ENCODE data around the gene RNF125. TPM values are rescaled to one million over a fixed set of nuclear protein-coding genes. Genes with fewer than 3 reads are reported as not detected.
A peak's percentile ranks its signal among the peaks of the same experiment; 100 is the strongest.

RNF125 gene
- total and polyA plus RNA-seq, 2 donors (not counting 1 experiment from before 2014, with no cell fraction given), result 5.6 to 7.7 TPM

GRCh38 chr18:31976242-31976641, 42.4 kb upstream of the RNF125 start:
- Histone ChIP-seq H3K9ac (ENCODE audit: low read length) (no peak overlapping the region), H3K36me3 (replicated peaks in 1 of 2; ENCODE audit: control extremely low read depth in 1 of 2, control insufficient read depth in 1 of 2, extremely low read depth in 1 of 2, insufficient read depth in 2 of 2, low read length in 1 of 2) (no peaks in the 10 kb centered on the region), H3K9me3 (ENCODE audit: control extremely low read depth in 1 of 3, control insufficient read depth in 2 of 3, insufficient read depth in 1 of 3, low read length in 2 of 3) (peaks cover 8 to 43% (median 31%) of the 10 kb centered on the region in 3 donors), H3K27ac (ENCODE audit: low read length in 2 of 2) (no peak overlapping the region), H3K27me3 (replicated peaks in 1 of 4; ENCODE audit: control extremely low read depth in 1 of 4, control insufficient read depth in 3 of 4, insufficient read depth in 4 of 4, low read length in 3 of 4) (no peaks in the 10 kb centered on the region), H4K20me1 (ENCODE audit: control insufficient read depth, insufficient read depth, low read length, poor library complexity, severe bottlenecking) (no peaks in the 10 kb centered on the region), H3K4me2 (replicated peaks; ENCODE audit: low read depth, low read length, poor library complexity, severe bottlenecking) (no peak overlapping the region), H3K4me3 (ENCODE audit: control extremely low read depth in 1 of 5, extremely low read depth in 1 of 5, insufficient read depth in 1 of 5, low read depth in 2 of 5, low read length in 4 of 5) (no peak overlapping the region), H3K79me2 (ENCODE audit: control insufficient read depth, insufficient read depth, low read length) (no peaks in the 10 kb centered on the region), H2AFZ (ENCODE audit: insufficient read depth, low read depth, low read length, poor library complexity, severe bottlenecking) (no peak overlapping the region), H3K4me1 (ENCODE audit: control insufficient read depth in 2 of 2, insufficient read depth in 2 of 2, low read length in 2 of 2) (no peaks in the 10 kb centered on the region)
- ATAC-seq (ENCODE audit: low read depth) (no peak), DNase-seq (no peak)
- H3K4me3 Mint-ChIP-seq, result no peak overlapping the region
- WGBS (ENCODE audit: insufficient coverage), result 85% methylated on average over 3 of the region's 3 CpGs
- H3K27ac Mint-ChIP-seq, result no peak overlapping the region
- peaks cover 14% of the 10 kb centered on the region for H3K9me3 Mint-ChIP-seq (ENCODE audit: insufficient read depth)
- TF ChIP-seq, protein P1, sequence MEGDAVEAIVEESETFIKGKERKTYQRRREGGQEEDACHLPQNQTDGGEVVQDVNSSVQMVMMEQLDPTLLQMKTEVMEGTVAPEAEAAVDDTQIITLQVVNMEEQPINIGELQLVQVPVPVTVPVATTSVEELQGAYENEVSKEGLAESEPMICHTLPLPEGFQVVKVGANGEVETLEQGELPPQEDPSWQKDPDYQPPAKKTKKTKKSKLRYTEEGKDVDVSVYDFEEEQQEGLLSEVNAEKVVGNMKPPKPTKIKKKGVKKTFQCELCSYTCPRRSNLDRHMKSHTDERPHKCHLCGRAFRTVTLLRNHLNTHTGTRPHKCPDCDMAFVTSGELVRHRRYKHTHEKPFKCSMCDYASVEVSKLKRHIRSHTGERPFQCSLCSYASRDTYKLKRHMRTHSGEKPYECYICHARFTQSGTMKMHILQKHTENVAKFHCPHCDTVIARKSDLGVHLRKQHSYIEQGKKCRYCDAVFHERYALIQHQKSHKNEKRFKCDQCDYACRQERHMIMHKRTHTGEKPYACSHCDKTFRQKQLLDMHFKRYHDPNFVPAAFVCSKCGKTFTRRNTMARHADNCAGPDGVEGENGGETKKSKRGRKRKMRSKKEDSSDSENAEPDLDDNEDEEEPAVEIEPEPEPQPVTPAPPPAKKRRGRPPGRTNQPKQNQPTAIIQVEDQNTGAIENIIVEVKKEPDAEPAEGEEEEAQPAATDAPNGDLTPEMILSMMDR (IDR thresholded peaks at IDR 0.05), result no peak
- TF ChIP-seq EZH2 (IDR thresholded peaks at IDR 0.05; ENCODE audit: borderline replicate concordance, insufficient read depth, low read depth, low read length, poor library complexity, severe bottlenecking), result no peak
- no peaks in the 10 kb centered on the region for H3K27me3 Mint-ChIP-seq
- H3K4me1 Mint-ChIP-seq, result no peaks in the 10 kb centered on the region
- intact Hi-C loops (cut with micrococcal nuclease), result loop anchor here (2.0 to 10.0 kb wide), 2 partner anchors 33 to 51 kb away; partner anchors contain the start of gene TRAPPC8
- ChIA-PET CTCF (interaction anchor here (0.6 to 2.3 kb wide), 15 partner anchors 11 to 420 kb away, joined by 3 to 12 read pairs (median 5); partner anchors contain the start of gene TRAPPC8), POLR2A (no interaction called here)

DNA sequence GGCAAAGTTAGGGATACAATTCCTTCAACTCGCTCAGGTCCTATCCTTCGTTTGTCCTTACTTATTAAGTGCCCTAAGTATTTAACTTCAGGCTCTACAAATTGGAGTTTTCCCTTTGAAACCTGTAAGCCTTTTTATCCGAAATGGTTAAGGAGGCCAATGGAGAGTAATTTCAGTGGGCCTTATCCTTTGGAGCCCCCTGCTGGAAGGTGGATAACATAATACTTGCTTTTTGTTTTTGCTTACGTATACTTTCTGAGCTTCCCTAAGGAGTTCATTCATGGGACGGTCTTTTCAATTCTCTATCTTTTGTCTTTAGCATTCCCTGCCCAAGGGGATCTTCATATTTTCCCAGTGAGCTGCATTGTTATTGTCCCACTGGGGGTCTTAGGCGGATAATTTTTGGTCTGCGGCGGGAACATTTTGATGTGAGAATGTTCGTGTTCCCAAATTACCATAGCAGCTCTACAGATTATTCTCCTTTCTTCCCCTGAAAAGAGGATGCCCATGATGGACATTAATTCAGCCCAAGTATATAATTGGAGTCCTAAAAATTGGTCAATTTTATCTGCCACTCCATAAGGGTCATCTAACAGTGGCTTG, 41.3 kb upstream of the RNF125 start:
- Histone ChIP-seq H3K79me2 (ENCODE audit: control insufficient read depth, insufficient read depth, low read length) (no peaks in the 10 kb centered on the region), H3K9me3 (ENCODE audit: control extremely low read depth in 1 of 3, control insufficient read depth in 2 of 3, insufficient read depth in 1 of 3, low read length in 2 of 3) (peaks cover 8 to 37% (median 31%) of the 10 kb centered on the region in 3 donors), H3K4me2 (replicated peaks; ENCODE audit: low read depth, low read length, poor library complexity, severe bottlenecking) (no peak overlapping the region), H3K4me1 (ENCODE audit: control insufficient read depth in 2 of 2, insufficient read depth in 2 of 2, low read length in 2 of 2) (no peaks in the 10 kb centered on the region), H3K27ac (ENCODE audit: low read length in 2 of 2) (no peak overlapping the region), H2AFZ (ENCODE audit: insufficient read depth, low read depth, low read length, poor library complexity, severe bottlenecking) (no peak overlapping the region), H3K9ac (ENCODE audit: low read length) (no peak overlapping the region), H3K27me3 (replicated peaks in 1 of 4; ENCODE audit: control extremely low read depth in 1 of 4, control insufficient read depth in 3 of 4, insufficient read depth in 4 of 4, low read length in 3 of 4) (no peaks in the 10 kb centered on the region), H4K20me1 (ENCODE audit: control insufficient read depth, insufficient read depth, low read length, poor library complexity, severe bottlenecking) (no peaks in the 10 kb centered on the region), H3K4me3 (ENCODE audit: control extremely low read depth in 1 of 5, extremely low read depth in 1 of 5, insufficient read depth in 1 of 5, low read depth in 2 of 5, low read length in 4 of 5) (no peak overlapping the region), H3K36me3 (replicated peaks in 1 of 2; ENCODE audit: control extremely low read depth in 1 of 2, control insufficient read depth in 1 of 2, extremely low read depth in 1 of 2, insufficient read depth in 2 of 2, low read length in 1 of 2) (no peaks in the 10 kb centered on the region)
- H3K27ac Mint-ChIP-seq, result no peak overlapping the region
- H3K27me3 Mint-ChIP-seq, result no peaks in the 10 kb centered on the region
- intact Hi-C loops (cut with micrococcal nuclease), result loop anchor here (1.0 to 10.0 kb wide), 3 partner anchors 35 to 236 kb away; partner anchors contain the start of gene TRAPPC8
- TF ChIP-seq, protein P1 (IDR thresholded peaks at IDR 0.05), result peak; percentile 76
- no peak for TF ChIP-seq EZH2 (IDR thresholded peaks at IDR 0.05; ENCODE audit: borderline replicate concordance, insufficient read depth, low read depth, low read length, poor library complexity, severe bottlenecking)
- 83% methylated on average over 1 of the region's 9 CpGs for WGBS (ENCODE audit: insufficient coverage)
- DNase-seq, result peak; percentile 61
- ATAC-seq (ENCODE audit: low read depth), result no peak
- H3K4me3 Mint-ChIP-seq, result no peak overlapping the region
- H3K4me1 Mint-ChIP-seq, result no peaks in the 10 kb centered on the region
- H3K9me3 Mint-ChIP-seq (ENCODE audit: insufficient read depth), result peaks cover 14% of the 10 kb centered on the region
- CTCF ChIA-PET, result interaction anchor here (0.7 to 2.3 kb wide), 29 partner anchors 10 to 449 kb away, joined by 3 to 12 read pairs (median 4); partner anchors contain the start of gene TRAPPC8
- POLR2A ChIA-PET, result no interaction called here

All from B cell (primary cell).